ENCODE measurements around the gene SLC35E4. TPM values are rescaled to one million over a fixed set of nuclear protein-coding genes. Genes with fewer than 3 reads are reported as not detected.
A peak's percentile ranks its signal among the peaks of the same experiment; 100 is the strongest.
"Not testable (repeated sequence)": the region's sequence is repeated elsewhere in the genome, so short reads cannot be mapped to it uniquely, and the experiment has no call there.

The SLC35E4 gene
- total RNA-seq, 1 donor, result 8.2 TPM

DNA sequence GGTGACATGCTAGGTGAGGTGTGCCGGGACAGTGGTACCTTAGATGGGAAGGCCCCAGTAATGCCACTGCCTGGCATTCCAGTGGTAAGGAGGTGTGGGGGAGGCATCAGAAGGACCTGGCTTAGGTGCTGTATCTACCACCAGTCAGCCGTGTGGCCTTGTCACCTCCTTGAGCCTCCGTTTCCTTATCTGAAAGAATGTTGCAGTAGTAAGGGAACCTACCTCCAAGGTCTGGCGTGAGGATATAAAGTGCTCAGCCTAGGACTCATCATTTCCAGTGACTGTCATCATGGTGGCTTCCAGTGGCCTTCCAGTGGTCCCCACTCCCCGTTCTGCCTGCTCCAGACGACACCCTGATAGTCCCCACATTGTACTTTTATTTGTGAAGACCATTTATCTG, 38.9 kb downstream of the SLC35E4 start:
- no peak for DNase-seq (ENCODE audit: low read depth)
- TF ChIP-seq, protein P1, sequence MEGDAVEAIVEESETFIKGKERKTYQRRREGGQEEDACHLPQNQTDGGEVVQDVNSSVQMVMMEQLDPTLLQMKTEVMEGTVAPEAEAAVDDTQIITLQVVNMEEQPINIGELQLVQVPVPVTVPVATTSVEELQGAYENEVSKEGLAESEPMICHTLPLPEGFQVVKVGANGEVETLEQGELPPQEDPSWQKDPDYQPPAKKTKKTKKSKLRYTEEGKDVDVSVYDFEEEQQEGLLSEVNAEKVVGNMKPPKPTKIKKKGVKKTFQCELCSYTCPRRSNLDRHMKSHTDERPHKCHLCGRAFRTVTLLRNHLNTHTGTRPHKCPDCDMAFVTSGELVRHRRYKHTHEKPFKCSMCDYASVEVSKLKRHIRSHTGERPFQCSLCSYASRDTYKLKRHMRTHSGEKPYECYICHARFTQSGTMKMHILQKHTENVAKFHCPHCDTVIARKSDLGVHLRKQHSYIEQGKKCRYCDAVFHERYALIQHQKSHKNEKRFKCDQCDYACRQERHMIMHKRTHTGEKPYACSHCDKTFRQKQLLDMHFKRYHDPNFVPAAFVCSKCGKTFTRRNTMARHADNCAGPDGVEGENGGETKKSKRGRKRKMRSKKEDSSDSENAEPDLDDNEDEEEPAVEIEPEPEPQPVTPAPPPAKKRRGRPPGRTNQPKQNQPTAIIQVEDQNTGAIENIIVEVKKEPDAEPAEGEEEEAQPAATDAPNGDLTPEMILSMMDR (IDR thresholded peaks at IDR 0.05; ENCODE audit: insufficient read depth, low read depth, low read length), result no peak
- H3K4me3 ChIP-seq (ENCODE audit: low read depth, low read length), result no peak overlapping the region

DNA sequence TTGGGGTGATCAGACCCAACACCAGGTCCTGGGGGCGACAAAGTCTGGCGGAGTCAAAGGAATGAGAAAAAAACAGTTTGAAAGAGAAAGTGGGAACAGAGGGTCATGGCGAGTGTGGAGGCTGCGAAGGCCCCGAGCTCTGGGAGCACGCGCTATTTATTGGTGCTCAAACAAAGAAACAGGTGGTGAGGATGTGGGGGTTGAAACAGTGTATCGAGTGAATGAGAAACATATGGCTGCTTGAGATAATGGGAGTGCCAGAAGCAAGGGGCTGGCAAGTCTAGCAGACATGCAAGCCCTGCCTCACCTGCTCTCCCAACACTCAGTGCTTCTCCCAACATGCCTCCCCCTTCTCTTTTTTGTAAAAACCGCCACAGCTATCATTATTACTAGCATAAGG, 39.9 kb downstream of the SLC35E4 start:
- TF ChIP-seq, protein P1 (IDR thresholded peaks at IDR 0.05; ENCODE audit: insufficient read depth, low read depth, low read length), result no peak
- H3K4me3 ChIP-seq (ENCODE audit: low read depth, low read length), result no peak overlapping the region
- no peak for DNase-seq (ENCODE audit: low read depth)

GRCh38 chr22:30676565-30676964, 41.0 kb downstream of the SLC35E4 start:
- DNase-seq (ENCODE audit: low read depth); H3K4me3 ChIP-seq (ENCODE audit: low read depth, low read length): not testable (repeated sequence)

- H3K4me3 ChIP-seq (ENCODE audit: low read depth, low read length); DNase-seq (ENCODE audit: low read depth): not testable (repeated sequence)
Observed at GRCh38 chr22:30679895-30680690, 44.5 kb downstream of the SLC35E4 start.

GRCh38 chr22:30680991-30681770, 45.6 kb downstream of the SLC35E4 start:
- no peak overlapping the region for H3K4me3 ChIP-seq (ENCODE audit: low read depth, low read length)
- peak; percentile 33 for DNase-seq (ENCODE audit: low read depth)
- TF ChIP-seq, protein P1 (IDR thresholded peaks at IDR 0.05; ENCODE audit: insufficient read depth, low read depth, low read length), result no peak

GRCh38 chr22:30681831-30682230, 46.2 kb downstream of the SLC35E4 start:
- H3K4me3 ChIP-seq (ENCODE audit: low read depth, low read length), result no peak overlapping the region
- no peak for DNase-seq (ENCODE audit: low read depth)
- TF ChIP-seq, protein P1 (IDR thresholded peaks at IDR 0.05; ENCODE audit: insufficient read depth, low read depth, low read length), result no peak

DNA sequence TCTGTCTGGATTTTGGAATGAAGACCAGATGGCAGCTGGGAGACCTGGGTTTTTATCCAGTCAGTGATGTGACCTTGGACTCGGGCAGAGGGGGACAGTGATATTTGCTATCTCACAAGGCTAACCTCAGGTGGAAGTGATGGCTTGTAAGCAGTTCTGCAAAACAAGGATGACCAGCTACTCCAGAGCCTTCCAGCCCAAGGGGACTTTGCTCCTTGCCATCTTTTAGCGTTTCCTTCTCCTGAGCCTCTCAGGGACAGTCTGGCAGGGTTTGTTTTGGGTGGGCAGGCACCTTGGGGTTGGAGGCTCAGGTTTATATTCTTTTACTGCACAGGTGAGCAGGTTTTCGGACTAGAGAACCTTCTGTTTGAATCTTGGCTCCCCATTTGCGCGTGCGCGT, 49.6 kb downstream of the SLC35E4 start:
- H3K4me3 ChIP-seq (ENCODE audit: low read depth, low read length), result no peak overlapping the region
- DNase-seq (ENCODE audit: low read depth), result no peak
- TF ChIP-seq, protein P1 (IDR thresholded peaks at IDR 0.05; ENCODE audit: insufficient read depth, low read depth, low read length), result no peak

Data from fibroblast of villous mesenchyme (primary cell).